HG03097 (cell line): Measurements from ENCODE around the gene TCERG1L.
"Not testable (repeated sequence)": the region's sequence is repeated elsewhere in the genome, so short reads cannot be mapped to it uniquely, and the experiment has no call there.

ENCODE experiments used
- ATAC-seq: cut with Tn5 transposase; IDR thresholded peaks from one replicate; pipeline ENCODE4 v1.9.1; 2021; ENCODE audit not compliant: unreplicated experiment, low FRiP score

The TCERG1L gene

GRCh38 chr10:131311661-131312477 lies at the start of gene TCERG1L:
TCERG1L (minus strand) TSS chr10:131311721; CDS start chr10:131311635, 86 bp downstream.
- ATAC-seq: no peak

- ATAC-seq: no peak
Observed at GRCh38 chr10:131358741-131359442, 47.4 kb upstream of the TCERG1L start.

GRCh38 chr10:131356442-131356841 lies 44.9 kb upstream of the TCERG1L start:
- ATAC-seq: no peak

- ATAC-seq: no peak
Observed at GRCh38 chr10:131355881-131356280, 44.4 kb upstream of the TCERG1L start.

GRCh38 chr10:131355056-131355455 lies 43.5 kb upstream of the TCERG1L start:
- ATAC-seq: no peak

- no peak for ATAC-seq
Observed at GRCh38 chr10:131354380-131354779, 42.9 kb upstream of the TCERG1L start.

GRCh38 chr10:131352765-131353290 lies 41.3 kb upstream of the TCERG1L start:
- ATAC-seq: no peak

- ATAC-seq: no peak
Observed at GRCh38 chr10:131350660-131351059, 39.1 kb upstream of the TCERG1L start.

- no peak for ATAC-seq
Observed at GRCh38 chr10:131350245-131350644, 38.7 kb upstream of the TCERG1L start.

- no peak for ATAC-seq
Observed at GRCh38 chr10:131346456-131346855, 34.9 kb upstream of the TCERG1L start.

- ATAC-seq: no peak
Observed at GRCh38 chr10:131345691-131346090, 34.2 kb upstream of the TCERG1L start.

- ATAC-seq: no peak
Observed at GRCh38 chr10:131344747-131345146, 33.2 kb upstream of the TCERG1L start.

GRCh38 chr10:131337741-131338140 lies 26.2 kb upstream of the TCERG1L start:
- ATAC-seq: no peak

- no peak for ATAC-seq
Observed at GRCh38 chr10:131332821-131333220, 21.3 kb upstream of the TCERG1L start.

GRCh38 chr10:131323880-131324279 lies 12.4 kb upstream of the TCERG1L start:
- no peak for ATAC-seq

- ATAC-seq: no peak
Observed at GRCh38 chr10:131323025-131323424, 11.5 kb upstream of the TCERG1L start.

GRCh38 chr10:131322575-131322974 lies 11.1 kb upstream of the TCERG1L start:
- ATAC-seq: not testable (repeated sequence)

GRCh38 chr10:131320860-131321604 lies 9.5 kb upstream of the TCERG1L start:
- ATAC-seq: no peak

- ATAC-seq: no peak
Observed at GRCh38 chr10:131318814-131319213, 7.3 kb upstream of the TCERG1L start.

- ATAC-seq: no peak
Observed at GRCh38 chr10:131318291-131318690, 6.8 kb upstream of the TCERG1L start.
